Fibroblast of lung (primary cell): ENCODE results near the gene WEE1. TPM values are rescaled to one million over a fixed set of nuclear protein-coding genes. Genes with fewer than 3 reads are reported as not detected.

ENCODE experiments used
- DNase-seq, 2 donors: peaks; one replicate each; pipeline versions ENCODE4 v3.0.0 to v3.0.0-alpha.2; 2010; ENCODE audit warnings: low read depth in 2 of 2
- H2AFZ ChIP-seq: 2 replicates; pipeline ENCODE4 v1.5.1; 2012; ENCODE audit warnings: low read length, control low read depth, inconsistent platforms
- H3K27ac ChIP-seq: 2 replicates; pipeline ENCODE4 v1.5.1; 2011; ENCODE audit warnings: low read length, control low read depth; ENCODE audit not compliant: insufficient read depth
- H3K27me3 ChIP-seq: 2 replicates; pipeline ENCODE4 v1.5.1; 2011; ENCODE audit warnings: mild to moderate bottlenecking, low read length; ENCODE audit not compliant: control insufficient read depth, insufficient read depth
- H3K36me3 ChIP-seq: 2 replicates; pipeline ENCODE4 v1.5.1; 2011; ENCODE audit warnings: low read length; ENCODE audit not compliant: control insufficient read depth, insufficient read depth
- H3K4me1 ChIP-seq: 2 replicates; pipeline ENCODE4 v1.5.1; 2011; ENCODE audit warnings: low read length; ENCODE audit not compliant: control insufficient read depth, insufficient read depth; ENCODE audit errors: extremely low read depth
- H3K4me2 ChIP-seq: 2 replicates; pipeline ENCODE4 v1.5.1; 2011; ENCODE audit warnings: low read length, control low read depth; ENCODE audit not compliant: insufficient read depth; ENCODE audit errors: extremely low read depth
- H3K4me3 ChIP-seq, 4 experiments: fragments of 200-600 bp in 1 of 4; sonication (generic) in 1 of 4; replicated peaks in 1 of 4; 2 replicates each; pipeline ENCODE4 v1.5.1; 2011 to 2016; ENCODE audit warnings: low read length in 4 of 4, low read depth in 3 of 4, mild to moderate bottlenecking in 3 of 4, control low read depth in 2 of 4, inconsistent platforms in 1 of 4, mixed read lengths in 1 of 4; ENCODE audit not compliant: insufficient read depth in 1 of 4; ENCODE audit errors: control extremely low read depth in 1 of 4
- H3K79me2 ChIP-seq: 2 replicates; pipeline ENCODE4 v1.5.1; 2012; ENCODE audit warnings: mild to moderate bottlenecking, low read length, inconsistent platforms; ENCODE audit not compliant: control insufficient read depth, insufficient read depth
- H3K9ac ChIP-seq: 2 replicates; pipeline ENCODE4 v1.5.1; 2011; ENCODE audit warnings: mild to moderate bottlenecking, low read length, control low read depth; ENCODE audit not compliant: insufficient read depth
- H3K9me3 ChIP-seq: 2 replicates; pipeline ENCODE4 v1.5.1; 2012; ENCODE audit warnings: low read depth, low read length; ENCODE audit not compliant: control insufficient read depth, insufficient read depth
- H4K20me1 ChIP-seq: 2 replicates; pipeline ENCODE4 v1.5.1; 2011; ENCODE audit warnings: low read length; ENCODE audit not compliant: control insufficient read depth, insufficient read depth; ENCODE audit errors: extremely low read depth
- EZH2 ChIP-seq: IDR thresholded peaks from 2 replicates; pipeline ENCODE4 v1.5.1; 2012; ENCODE audit warnings: low read length, control low read depth, mild to moderate bottlenecking; ENCODE audit errors: missing control alignments
- polyA plus RNA-seq, 2 donors: library from polyadenylated mRNA; depleted of rRNA in 1 of 2; stranded (reverse) in 1 of 2; unstranded in 1 of 2; fragments of >200 nt; gene quantifications; 2 replicates each; pipeline ENCODE4 v1.2.1, GENCODE V29; 2011 to 2012; ENCODE audit warnings: missing spikeins in 1 of 2
- total RNA-seq: library from RNA; depleted of rRNA; stranded (reverse); fragments of >200 nt; gene quantifications from 2 replicates; pipeline ENCODE4 v1.2.1, GENCODE V29; 2014
- TF ChIP-seq, protein P1 (sequence below), 2 donors: IDR thresholded peaks in 1 of 2; conservative IDR thresholded peaks in 1 of 2; 1 replicate in 1 of 2; 2 replicates in 1 of 2; pipeline ENCODE4 v1.5.1; 2011 to 2012; ENCODE audit warnings: low read length in 2 of 2, control low read depth in 1 of 2, inconsistent platforms in 1 of 2, low read depth in 1 of 2, mild to moderate bottlenecking in 1 of 2

WEE1 gene
- total and polyA plus RNA-seq, 2 donors (not counting 1 experiment from before 2014, with no cell fraction given): 55.2 to 77.5 TPM

DNA sequence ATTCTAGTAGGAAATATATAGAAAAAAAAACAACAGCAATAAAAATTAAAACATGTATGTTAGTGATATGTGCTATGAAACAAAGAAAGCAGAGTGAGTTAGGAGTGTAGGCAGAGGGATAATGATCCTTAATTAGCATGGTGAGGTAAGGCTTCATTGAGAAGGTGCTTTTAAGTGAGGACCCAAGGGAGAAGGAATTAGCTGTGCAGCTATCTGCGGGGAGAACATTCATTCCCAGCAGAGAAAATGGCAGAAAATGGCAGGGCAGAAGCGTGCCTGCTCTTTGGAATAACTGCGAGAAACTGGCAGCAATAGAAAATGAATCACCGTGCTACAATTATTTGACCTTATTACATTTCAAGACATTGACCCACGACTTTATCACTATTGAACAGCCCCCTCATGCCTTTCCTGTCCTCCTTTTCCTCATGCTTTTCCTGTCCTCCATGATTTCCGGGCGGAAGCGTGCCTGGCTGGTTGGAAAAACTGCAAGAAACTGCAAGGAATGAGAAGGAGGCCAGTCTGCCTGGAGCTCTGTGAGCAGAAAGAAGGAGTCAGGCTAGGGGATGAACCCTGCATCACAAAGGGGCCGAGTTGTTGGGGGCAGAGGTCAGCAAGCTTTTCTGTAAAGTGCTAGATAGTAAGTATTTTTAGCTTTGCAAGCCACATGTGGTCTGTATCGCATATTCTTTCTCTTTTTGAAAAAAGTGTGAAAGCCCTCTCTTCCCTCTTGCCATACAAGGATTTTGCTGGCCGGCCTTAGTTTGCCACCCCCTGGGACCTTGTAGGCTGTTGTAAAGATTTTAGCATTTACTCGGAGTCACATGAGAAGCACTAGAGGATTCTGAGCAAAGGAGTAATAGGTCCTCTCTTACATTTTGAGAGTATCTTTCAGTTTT is 53.3 kb downstream of the WEE1 start:
- H2AFZ ChIP-seq: no peak overlapping the region
- no peaks in the 10 kb centered on the region for H3K36me3 ChIP-seq
- H3K27me3 ChIP-seq: no peaks in the 10 kb centered on the region
- H3K9ac ChIP-seq: no peak overlapping the region
- no peak overlapping the region for H3K27ac ChIP-seq
- no peaks in the 10 kb centered on the region for H4K20me1 ChIP-seq
- no peak for TF ChIP-seq EZH2
- TF ChIP-seq, protein P1, sequence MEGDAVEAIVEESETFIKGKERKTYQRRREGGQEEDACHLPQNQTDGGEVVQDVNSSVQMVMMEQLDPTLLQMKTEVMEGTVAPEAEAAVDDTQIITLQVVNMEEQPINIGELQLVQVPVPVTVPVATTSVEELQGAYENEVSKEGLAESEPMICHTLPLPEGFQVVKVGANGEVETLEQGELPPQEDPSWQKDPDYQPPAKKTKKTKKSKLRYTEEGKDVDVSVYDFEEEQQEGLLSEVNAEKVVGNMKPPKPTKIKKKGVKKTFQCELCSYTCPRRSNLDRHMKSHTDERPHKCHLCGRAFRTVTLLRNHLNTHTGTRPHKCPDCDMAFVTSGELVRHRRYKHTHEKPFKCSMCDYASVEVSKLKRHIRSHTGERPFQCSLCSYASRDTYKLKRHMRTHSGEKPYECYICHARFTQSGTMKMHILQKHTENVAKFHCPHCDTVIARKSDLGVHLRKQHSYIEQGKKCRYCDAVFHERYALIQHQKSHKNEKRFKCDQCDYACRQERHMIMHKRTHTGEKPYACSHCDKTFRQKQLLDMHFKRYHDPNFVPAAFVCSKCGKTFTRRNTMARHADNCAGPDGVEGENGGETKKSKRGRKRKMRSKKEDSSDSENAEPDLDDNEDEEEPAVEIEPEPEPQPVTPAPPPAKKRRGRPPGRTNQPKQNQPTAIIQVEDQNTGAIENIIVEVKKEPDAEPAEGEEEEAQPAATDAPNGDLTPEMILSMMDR (conservative IDR thresholded peaks at IDR 0.05 in 1 of 2, IDR thresholded peaks at IDR 0.05 in 1 of 2; ENCODE audit: low read depth in 1 of 2, low read length in 2 of 2): no peak
- no peaks in the 10 kb centered on the region for H3K79me2 ChIP-seq
- no peak for DNase-seq
- H3K9me3 ChIP-seq: no peaks in the 10 kb centered on the region
- H3K4me3 ChIP-seq: no peak overlapping the region
- no peak overlapping the region for H3K4me2 ChIP-seq
- H3K4me1 ChIP-seq: no peaks in the 10 kb centered on the region

- no peak for TF ChIP-seq EZH2
- TF ChIP-seq, protein P1 (conservative IDR thresholded peaks at IDR 0.05 in 1 of 2, IDR thresholded peaks at IDR 0.05 in 1 of 2; ENCODE audit: low read depth in 1 of 2, low read length in 2 of 2): no peak
- no peaks in the 10 kb centered on the region for H3K27me3 ChIP-seq
- no peaks in the 10 kb centered on the region for H3K4me1 ChIP-seq
- no peaks in the 10 kb centered on the region for H3K79me2 ChIP-seq
- H3K4me2 ChIP-seq: no peak overlapping the region
- no peak overlapping the region for H3K9ac ChIP-seq
- H4K20me1 ChIP-seq: no peaks in the 10 kb centered on the region
- H3K9me3 ChIP-seq: no peaks in the 10 kb centered on the region
- H3K4me3 ChIP-seq: no peak overlapping the region
- H3K36me3 ChIP-seq: no peaks in the 10 kb centered on the region
- DNase-seq: no peak
- H3K27ac ChIP-seq: no peak overlapping the region
- H2AFZ ChIP-seq: no peak overlapping the region
Measured at GRCh38 chr11:9629064-9629463, 55.6 kb downstream of the WEE1 start.

DNA sequence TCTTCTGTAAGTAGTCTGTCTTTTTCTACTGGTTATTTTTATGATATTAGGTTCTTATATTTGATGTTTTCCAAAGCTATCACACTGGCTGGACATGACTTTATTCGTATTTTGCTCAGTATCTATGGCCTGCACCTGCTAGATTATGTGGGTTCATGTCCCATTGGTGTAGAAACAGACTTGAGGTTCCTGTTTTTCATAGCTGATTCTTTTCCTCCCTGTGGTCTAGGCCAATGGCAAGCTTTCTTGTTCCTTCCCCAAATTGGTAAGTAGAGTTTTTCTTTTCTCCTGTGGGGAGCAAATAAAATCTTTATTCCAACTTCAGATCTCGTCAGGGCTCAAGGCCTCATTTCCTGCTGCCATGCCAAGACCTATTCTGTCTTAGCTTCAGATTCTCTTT is 60.2 kb downstream of the WEE1 start:
- H3K4me3 ChIP-seq: no peak overlapping the region
- no peaks in the 10 kb centered on the region for H3K4me1 ChIP-seq
- H3K27ac ChIP-seq: no peak overlapping the region
- no peak overlapping the region for H3K4me2 ChIP-seq
- no peak overlapping the region for H3K9ac ChIP-seq
- H3K9me3 ChIP-seq: no peaks in the 10 kb centered on the region
- H3K79me2 ChIP-seq: no peaks in the 10 kb centered on the region
- H3K36me3 ChIP-seq: no peaks in the 10 kb centered on the region
- no peaks in the 10 kb centered on the region for H4K20me1 ChIP-seq
- no peaks in the 10 kb centered on the region for H3K27me3 ChIP-seq
- DNase-seq: no peak
- H2AFZ ChIP-seq: no peak overlapping the region
- TF ChIP-seq, protein P1 (conservative IDR thresholded peaks at IDR 0.05 in 1 of 2, IDR thresholded peaks at IDR 0.05 in 1 of 2; ENCODE audit: low read depth in 1 of 2, low read length in 2 of 2): no peak
- TF ChIP-seq EZH2: no peak
